Endothelial cell of umbilical vein (primary cell): ENCODE data around the gene FOXL3. TPM values are rescaled to one million over a fixed set of nuclear protein-coding genes. Genes with fewer than 3 reads are reported as not detected.

Experiments used
- BruUV-seq: library from RNA; stranded (reverse); fragments of 400-500 nt; replicated peaks from 2 replicates; lab custom pipeline; 2021; lab: Mats Ljungman, UMichigan
- CTCF ChIA-PET: fragments of 300-600, 350-600 bp; sonication (Branson Sonifier 250); formaldehyde crosslinking; loops from one replicate; lab custom pipeline; 2021; ENCODE audit warnings: antibody characterized with exemption, inconsistent platforms; lab: Charles Lee
- POLR2A ChIA-PET: fragments of 300-600, 350-600 bp; sonication (Branson Sonifier 250); formaldehyde crosslinking; loops from one replicate; lab custom pipeline; 2021; ENCODE audit warnings: antibody characterized with exemption, inconsistent platforms; lab: Charles Lee
- DNase-seq: peaks from one replicate; pipeline ENCODE4 v3.0.0-alpha.2; 2011; ENCODE audit warnings: low read depth, low spot score
- FAIRE-seq: peaks from 2 replicates; lab custom pipeline; 2011; peaks lifted over from hg19 to GRCh38; lab: Jason Lieb, UNC
- H2AFZ ChIP-seq: 2 replicates; pipeline ENCODE4 v1.6.0; 2012; ENCODE audit warnings: low read depth, low read length, control low read depth, inconsistent platforms
- H3K27ac ChIP-seq: 2 replicates; pipeline ENCODE4 v1.5.1; 2011; ENCODE audit warnings: low read depth, mild to moderate bottlenecking, control low read depth, low read length, moderate library complexity; ENCODE audit not compliant: insufficient read depth
- H3K27me3 ChIP-seq, 2 experiments: 2 replicates each; pipeline versions ENCODE4 v1.6.0 to v1.6.1; 2011; ENCODE audit warnings: low read length in 2 of 2, mixed read lengths in 1 of 2; ENCODE audit not compliant: control insufficient read depth in 2 of 2, insufficient read depth in 2 of 2
- H3K36me3 ChIP-seq, 2 experiments: 2 replicates in 1 of 2; 3 replicates in 1 of 2; pipeline ENCODE4 v1.5.1; 2011; ENCODE audit warnings: low read length in 2 of 2, mild to moderate bottlenecking in 1 of 2, moderate library complexity in 1 of 2; ENCODE audit not compliant: control insufficient read depth in 2 of 2, insufficient read depth in 2 of 2; ENCODE audit errors: extremely low read depth in 1 of 2
- H3K4me1 ChIP-seq: 3 replicates; pipeline ENCODE4 v1.5.1; 2011; ENCODE audit warnings: mild to moderate bottlenecking, low read length; ENCODE audit not compliant: control insufficient read depth, insufficient read depth; ENCODE audit errors: extremely low read depth
- H3K4me2 ChIP-seq: 2 replicates; pipeline ENCODE4 v1.6.1; 2011; ENCODE audit warnings: low read length, control low read depth, mixed read lengths; ENCODE audit not compliant: insufficient read depth
- H3K4me3 ChIP-seq, 3 experiments: fragments of 200-600 bp in 1 of 3; sonication (generic), shearing (Covaris generic) in 1 of 3; replicated peaks in 1 of 3; 2 replicates each; pipeline ENCODE4 v1.5.1; 2011 to 2016; ENCODE audit warnings: control low read depth in 3 of 3, low read length in 3 of 3, mild to moderate bottlenecking in 2 of 3, inconsistent platforms in 1 of 3, low read depth in 1 of 3, moderate library complexity in 1 of 3; ENCODE audit not compliant: insufficient read depth in 1 of 3
- H3K79me2 ChIP-seq: 2 replicates; pipeline ENCODE4 v1.6.0; 2012; ENCODE audit warnings: low read length, inconsistent platforms; ENCODE audit not compliant: control insufficient read depth, insufficient read depth
- H3K9ac ChIP-seq: replicated peaks from 2 replicates; pipeline ENCODE3; 2011; ENCODE audit warnings: low read length, control low read depth; ENCODE audit not compliant: insufficient read depth; ENCODE audit errors: extremely low read depth
- H3K9me1 ChIP-seq: replicated peaks from 3 replicates; pipeline ENCODE4 v1.6.0; 2011; ENCODE audit warnings: mild to moderate bottlenecking, low read length; ENCODE audit not compliant: control insufficient read depth, insufficient read depth; ENCODE audit errors: extremely low read depth
- H3K9me3 ChIP-seq: replicated peaks from 2 replicates; pipeline ENCODE4 v1.5.1; 2012; ENCODE audit warnings: low read length, inconsistent platforms; ENCODE audit not compliant: control insufficient read depth, insufficient read depth
- H4K20me1 ChIP-seq: replicated peaks from 2 replicates; pipeline ENCODE3; 2011; ENCODE audit warnings: mild to moderate bottlenecking, low read length; ENCODE audit not compliant: control insufficient read depth, insufficient read depth; ENCODE audit errors: extremely low read depth
- CTCF ChIP-seq, 2 donors: IDR thresholded peaks; 1 replicate in 1 of 2; 2 replicates in 1 of 2; pipeline ENCODE4 v1.5.1; 2011; ENCODE audit warnings: low read length in 2 of 2, mild to moderate bottlenecking in 2 of 2, moderate library complexity in 2 of 2, control low read depth in 1 of 2, inconsistent platforms in 1 of 2, low read depth in 1 of 2; ENCODE audit not compliant: insufficient read depth in 1 of 2; ENCODE audit errors: extremely low read depth in 1 of 2
- EZH2 ChIP-seq: IDR thresholded peaks from 2 replicates; pipeline ENCODE4 v1.6.1; 2012; ENCODE audit warnings: borderline replicate concordance, low read depth, mild to moderate bottlenecking, moderate library complexity, low read length, inconsistent platforms; ENCODE audit not compliant: severe bottlenecking
- FOS ChIP-seq: IDR thresholded peaks from 2 replicates; pipeline ENCODE4 v1.6.1; 2011; ENCODE audit warnings: mild to moderate bottlenecking, low read length, moderate library complexity, borderline replicate concordance; ENCODE audit not compliant: insufficient read depth
- GATA2 ChIP-seq: IDR thresholded peaks from 2 replicates; pipeline ENCODE4 v1.7.0; 2011; ENCODE audit warnings: low read depth, mild to moderate bottlenecking, moderate library complexity, mixed read lengths, low read length; ENCODE audit not compliant: insufficient read length, insufficient read depth
- JUN ChIP-seq: IDR thresholded peaks from 2 replicates; pipeline ENCODE4 v1.6.1; 2011; ENCODE audit warnings: borderline replicate concordance, low read depth; ENCODE audit not compliant: insufficient read length, insufficient read depth
- MAX ChIP-seq: IDR thresholded peaks from 2 replicates; pipeline ENCODE4 v1.6.1; 2011; ENCODE audit not compliant: insufficient read depth, insufficient read length
- MYC ChIP-seq: IDR thresholded peaks from one replicate; pipeline ENCODE4 v1.6.1; 2011; ENCODE audit warnings: mild to moderate bottlenecking, low read depth, low read length
- POLR2A ChIP-seq: IDR thresholded peaks from 2 replicates; pipeline ENCODE4 v1.6.1; 2012; ENCODE audit warnings: low read depth, mild to moderate bottlenecking, control low read depth, low read length
- POLR2AphosphoS5 ChIP-seq: IDR thresholded peaks from 2 replicates; pipeline ENCODE4 v1.6.1; 2012; ENCODE audit warnings: low read depth, mild to moderate bottlenecking, control low read depth, low read length, moderate library complexity; ENCODE audit not compliant: insufficient read depth
- dilution Hi-C: fragments of 300-500 bp; cut with MboI; formaldehyde crosslinking; loops from one replicate; pipeline ENCODE4 v1.15.0; 2019; ENCODE audit warnings: low sequenced_read_pairs; ENCODE audit not compliant: extremely low pct_ligation_motif_present
- intact Hi-C: fragments of 100-400 bp; cut with micrococcal nuclease; formaldehyde crosslinking; loops from one replicate; pipeline ENCODE4 v1.10.0; 2022
- polyA plus RNA-seq, 4 experiments: library from polyadenylated mRNA; depleted of rRNA in 3 of 4; stranded (reverse) in 3 of 4; unstranded in 1 of 4; fragments of >200 nt; gene quantifications; 2 replicates each; pipeline versions ENCODE4 v1.2.1 to v1.2.3, GENCODE V29; 2011 to 2012; ENCODE audit warnings: missing spikeins in 1 of 4
- total RNA-seq: library from RNA; stranded (reverse); gene quantifications from 2 replicates; pipeline ENCODE4 v1.2.3, GENCODE V29; 2021

Gene FOXL3
- total and polyA plus RNA-seq, 2 donors (not counting 3 experiments of a cell fraction or from before 2014, with no cell fraction given), result not detected

- no peaks in the 10 kb centered on the region for H3K9me1 ChIP-seq
- H4K20me1 ChIP-seq, result no peaks in the 10 kb centered on the region
- ChIA-PET POLR2A (no interaction called here), CTCF (interaction anchor here (0.5 kb wide), 1 partner anchor 683 kb away, joined by 3 read pairs; no protein-coding TSS in a partner anchor)
- BruUV-seq, result no TSS peak
- dilution Hi-C loops (no loop called here), intact Hi-C loops (no loop called here)
- H3K9me3 ChIP-seq, result no peaks in the 10 kb centered on the region
- peaks cover 2 to 7% of the 10 kb centered on the region in 2 experiments for H3K27me3 ChIP-seq
- no peak for TF ChIP-seq POLR2AphosphoS5
- TF ChIP-seq CTCF (IDR thresholded peaks at IDR 0.05; ENCODE audit: extremely low read depth in 1 of 2, insufficient read depth in 1 of 2, low read depth in 1 of 2, low read length in 2 of 2), result no peak
- TF ChIP-seq FOS, result no peak
- no peak for TF ChIP-seq POLR2A
- TF ChIP-seq MAX, result no peak
- no peak for TF ChIP-seq JUN
- TF ChIP-seq EZH2, result no peak
- no peak for TF ChIP-seq GATA2
- no peak for TF ChIP-seq MYC
- H3K4me1 ChIP-seq, result no peaks in the 10 kb centered on the region
- no peaks in the 10 kb centered on the region for H3K36me3 ChIP-seq
- no peaks in the 10 kb centered on the region for H3K79me2 ChIP-seq
- no peak overlapping the region for H3K4me3 ChIP-seq
- no peak for DNase-seq
- H3K4me2 ChIP-seq, result no peak overlapping the region
- no peak overlapping the region for H2AFZ ChIP-seq
- no peak overlapping the region for H3K9ac ChIP-seq
- no peak for FAIRE-seq
- no peak overlapping the region for H3K27ac ChIP-seq
Measured at GRCh38 chr7:270351-270983, 19.5 kb upstream of the FOXL3 start.
